ENCODE measurements around the gene CBFA2T3. TPM values are rescaled to one million over a fixed set of nuclear protein-coding genes. Genes with fewer than 3 reads are reported as not detected.

The CBFA2T3 gene
- total RNA-seq, 1 experiment from 2014 or later, result 13.7 TPM

GRCh38 chr16:88985521-88985920, 8.5 kb upstream of the CBFA2T3 start:
- CTCF ChIA-PET, result no interaction called here
- Histone ChIP-seq H3K27ac (ENCODE audit: low read length) (no peak overlapping the region), H3K4me3 (ENCODE audit: low read depth in 2 of 2, low read length in 2 of 2) (no peak overlapping the region), H3K9me3 (ENCODE audit: control insufficient read depth, insufficient read depth, low read depth, low read length) (no peaks in the 10 kb centered on the region), H3K27me3 (ENCODE audit: control insufficient read depth, insufficient read depth, low read length) (no peaks in the 10 kb centered on the region), H3K36me3 (ENCODE audit: control insufficient read depth, insufficient read depth, low read length) (no peaks in the 10 kb centered on the region), H3K4me1 (ENCODE audit: control insufficient read depth, insufficient read depth, low read length) (no peaks in the 10 kb centered on the region)
- in situ Hi-C loops (cut with HindIII; ENCODE audit: low pct_unique_long_range_greater_than_20kb, low sequenced_read_pairs), result no loop called here
- TF ChIP-seq POLR2AphosphoS5 (IDR thresholded peaks at IDR 0.05; ENCODE audit: low read depth, low read length) (no peak), REST (IDR thresholded peaks at IDR 0.05; ENCODE audit: insufficient read depth in 1 of 2, low read depth in 2 of 2, low read length in 1 of 2) (no peak), TCF7L2 (IDR thresholded peaks at IDR 0.05; ENCODE audit: low read depth, low read length) (no peak), SIN3A (IDR thresholded peaks at IDR 0.05; ENCODE audit: borderline replicate concordance, insufficient read depth, low read depth, low read length) (no peak), CTCF (IDR thresholded peaks at IDR 0.05) (no peak)
- ATAC-seq (no peak), DNase-seq (ENCODE audit: low read depth, low spot score) (no peak)
- BruUV-seq (replicated peaks), result no TSS peak
- intact Hi-C loops (cut with micrococcal nuclease; ENCODE audit: unreplicated experiment), result no loop called here
- POLR2A ChIA-PET, result no interaction called here

- intact Hi-C loops (cut with micrococcal nuclease; ENCODE audit: unreplicated experiment), result no loop called here
- no peak overlapping the region for H3K27ac ChIP-seq (ENCODE audit: low read length)
- ChIA-PET POLR2A (no interaction called here), CTCF (no interaction called here)
- ATAC-seq (no peak), DNase-seq (ENCODE audit: low read depth, low spot score) (no peak)
- TF ChIP-seq CTCF (IDR thresholded peaks at IDR 0.05) (no peak), REST (IDR thresholded peaks at IDR 0.05; ENCODE audit: insufficient read depth in 1 of 2, low read depth in 2 of 2, low read length in 1 of 2) (no peak), SIN3A (IDR thresholded peaks at IDR 0.05; ENCODE audit: borderline replicate concordance, insufficient read depth, low read depth, low read length) (no peak), TCF7L2 (IDR thresholded peaks at IDR 0.05; ENCODE audit: low read depth, low read length) (no peak), POLR2AphosphoS5 (IDR thresholded peaks at IDR 0.05; ENCODE audit: low read depth, low read length) (no peak)
- H3K4me3 ChIP-seq (ENCODE audit: low read depth in 2 of 2, low read length in 2 of 2), result no peak overlapping the region
- BruUV-seq (replicated peaks), result no TSS peak
- in situ Hi-C loops (cut with HindIII; ENCODE audit: low pct_unique_long_range_greater_than_20kb, low sequenced_read_pairs), result no loop called here
- no peaks in the 10 kb centered on the region for H3K27me3 ChIP-seq (ENCODE audit: control insufficient read depth, insufficient read depth, low read length)
- no peaks in the 10 kb centered on the region for H3K4me1 ChIP-seq (ENCODE audit: control insufficient read depth, insufficient read depth, low read length)
- no peaks in the 10 kb centered on the region for H3K36me3 ChIP-seq (ENCODE audit: control insufficient read depth, insufficient read depth, low read length)
- no peaks in the 10 kb centered on the region for H3K9me3 ChIP-seq (ENCODE audit: control insufficient read depth, insufficient read depth, low read depth, low read length)
Observed at GRCh38 chr16:88983771-88984687, 7.0 kb upstream of the CBFA2T3 start.
